Measurements from ENCODE around the gene AGXT. TPM values are rescaled to one million over a fixed set of nuclear protein-coding genes. Genes with fewer than 3 reads are reported as not detected.

The AGXT gene
- polyA plus RNA-seq, 1 donor (not counting 4 experiments of a cell fraction or from before 2014, with no cell fraction given): not detected

GRCh38 chr2:240858321-240858720, 10.3 kb upstream of the AGXT start:
- Histone ChIP-seq H3K4me2 (ENCODE audit: control insufficient read depth, extremely low read depth, insufficient read depth, low read depth, low read length) (no peak overlapping the region), H3K4me3 (ENCODE audit: control insufficient read depth in 2 of 3, extremely low read depth in 1 of 3, insufficient read depth in 2 of 3, low read depth in 1 of 3, low read length in 3 of 3) (no peak overlapping the region), H3K9me3 (ENCODE audit: control insufficient read depth, low read depth, low read length) (peaks cover 5% of the 10 kb centered on the region), H3K4me1 (ENCODE audit: control insufficient read depth, extremely low read depth, insufficient read depth, low read length) (no peaks in the 10 kb centered on the region), H3K27ac (ENCODE audit: control insufficient read depth, insufficient read depth, low read length) (no peak overlapping the region), H3K36me3 (ENCODE audit: control insufficient read depth in 2 of 2, extremely low read depth in 1 of 2, insufficient read depth in 2 of 2, low read length in 2 of 2) (no peaks in the 10 kb centered on the region), H3K27me3 (ENCODE audit: control insufficient read depth, extremely low read depth, insufficient read depth, low read length) (peaks cover 8% of the 10 kb centered on the region), H4K20me1 (ENCODE audit: control insufficient read depth, extremely low read depth, insufficient read depth, low read length) (no peaks in the 10 kb centered on the region), H3K79me2 (ENCODE audit: control insufficient read depth, insufficient read depth, low read length) (no peaks in the 10 kb centered on the region), H3K9me1 (ENCODE audit: control insufficient read depth, extremely low read depth, insufficient read depth, low read length) (no peaks in the 10 kb centered on the region), H2AFZ (ENCODE audit: control insufficient read depth, low read length) (no peak overlapping the region), H3K9ac (ENCODE audit: control insufficient read depth, extremely low read depth, insufficient read depth, low read length) (no peak overlapping the region)
- no peak for TF ChIP-seq EZH2 (IDR thresholded peaks at IDR 0.05; ENCODE audit: low read length)
- no peak for TF ChIP-seq CTCF (optimal IDR thresholded peaks at IDR 0.05 in 1 of 3, IDR thresholded peaks at IDR 0.05 in 1 of 3, conservative IDR thresholded peaks at IDR 0.05 in 1 of 3; ENCODE audit: extremely low read depth in 1 of 3, insufficient read depth in 2 of 3, low read length in 3 of 3)
- FAIRE-seq: no peak
- dilution Hi-C loops (cut with MboI; ENCODE audit: extremely low pct_ligation_motif_present, low sequenced_read_pairs): no loop called here
- no peak for DNase-seq (ENCODE audit: low read depth, low spot score)

- TF ChIP-seq EZH2 (IDR thresholded peaks at IDR 0.05; ENCODE audit: low read length) (no peak), CTCF (optimal IDR thresholded peaks at IDR 0.05 in 1 of 3, IDR thresholded peaks at IDR 0.05 in 1 of 3, conservative IDR thresholded peaks at IDR 0.05 in 1 of 3; ENCODE audit: extremely low read depth in 1 of 3, insufficient read depth in 2 of 3, low read length in 3 of 3) (no peak)
- no peaks in the 10 kb centered on the region for H3K36me3 ChIP-seq (ENCODE audit: control insufficient read depth in 2 of 2, extremely low read depth in 1 of 2, insufficient read depth in 2 of 2, low read length in 2 of 2)
- no peak overlapping the region for H2AFZ ChIP-seq (ENCODE audit: control insufficient read depth, low read length)
- H4K20me1 ChIP-seq (ENCODE audit: control insufficient read depth, extremely low read depth, insufficient read depth, low read length): no peaks in the 10 kb centered on the region
- H3K9me3 ChIP-seq (ENCODE audit: control insufficient read depth, low read depth, low read length): peaks cover 5% of the 10 kb centered on the region
- no peak for FAIRE-seq
- H3K79me2 ChIP-seq (ENCODE audit: control insufficient read depth, insufficient read depth, low read length): no peaks in the 10 kb centered on the region
- H3K9ac ChIP-seq (ENCODE audit: control insufficient read depth, extremely low read depth, insufficient read depth, low read length): no peak overlapping the region
- H3K9me1 ChIP-seq (ENCODE audit: control insufficient read depth, extremely low read depth, insufficient read depth, low read length): no peaks in the 10 kb centered on the region
- no peak for DNase-seq (ENCODE audit: low read depth, low spot score)
- H3K4me1 ChIP-seq (ENCODE audit: control insufficient read depth, extremely low read depth, insufficient read depth, low read length): no peaks in the 10 kb centered on the region
- no peak overlapping the region for H3K4me3 ChIP-seq (ENCODE audit: control insufficient read depth in 2 of 3, extremely low read depth in 1 of 3, insufficient read depth in 2 of 3, low read depth in 1 of 3, low read length in 3 of 3)
- H3K27me3 ChIP-seq (ENCODE audit: control insufficient read depth, extremely low read depth, insufficient read depth, low read length): peaks cover 8% of the 10 kb centered on the region
- no peak overlapping the region for H3K4me2 ChIP-seq (ENCODE audit: control insufficient read depth, extremely low read depth, insufficient read depth, low read depth, low read length)
- H3K27ac ChIP-seq (ENCODE audit: control insufficient read depth, insufficient read depth, low read length): no peak overlapping the region
- dilution Hi-C loops (cut with MboI; ENCODE audit: extremely low pct_ligation_motif_present, low sequenced_read_pairs): no loop called here
Observed at GRCh38 chr2:240858871-240859270, 9.8 kb upstream of the AGXT start.
